ENCODE results near the gene ZMAT5. TPM values are rescaled to one million over a fixed set of nuclear protein-coding genes. Genes with fewer than 3 reads are reported as not detected.

Gene ZMAT5
- total and polyA plus RNA-seq, 10 of the 15 experiments (the other 5 are each of a cell fraction or from before 2014, with no cell fraction given) = 2.3 to 43.0 (median 21.9) TPM

- TF ChIP-seq, protein P1, sequence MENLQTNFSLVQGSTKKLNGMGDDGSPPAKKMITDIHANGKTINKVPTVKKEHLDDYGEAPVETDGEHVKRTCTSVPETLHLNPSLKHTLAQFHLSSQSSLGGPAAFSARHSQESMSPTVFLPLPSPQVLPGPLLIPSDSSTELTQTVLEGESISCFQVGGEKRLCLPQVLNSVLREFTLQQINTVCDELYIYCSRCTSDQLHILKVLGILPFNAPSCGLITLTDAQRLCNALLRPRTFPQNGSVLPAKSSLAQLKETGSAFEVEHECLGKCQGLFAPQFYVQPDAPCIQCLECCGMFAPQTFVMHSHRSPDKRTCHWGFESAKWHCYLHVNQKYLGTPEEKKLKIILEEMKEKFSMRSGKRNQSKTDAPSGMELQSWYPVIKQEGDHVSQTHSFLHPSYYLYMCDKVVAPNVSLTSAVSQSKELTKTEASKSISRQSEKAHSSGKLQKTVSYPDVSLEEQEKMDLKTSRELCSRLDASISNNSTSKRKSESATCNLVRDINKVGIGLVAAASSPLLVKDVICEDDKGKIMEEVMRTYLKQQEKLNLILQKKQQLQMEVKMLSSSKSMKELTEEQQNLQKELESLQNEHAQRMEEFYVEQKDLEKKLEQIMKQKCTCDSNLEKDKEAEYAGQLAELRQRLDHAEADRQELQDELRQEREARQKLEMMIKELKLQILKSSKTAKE (IDR thresholded peaks at IDR 0.05; ENCODE audit: low read depth, poor library complexity, severe bottlenecking) = no peak
- no peak for TF ChIP-seq ELK1 (IDR thresholded peaks at IDR 0.05; ENCODE audit: low read depth, low read length)
- no peak for TF ChIP-seq MYC (IDR thresholded peaks at IDR 0.05; ENCODE audit: insufficient read depth, insufficient read length, insufficient replicate concordance, low read length, severe bottlenecking)
- TF ChIP-seq ZNF274 (IDR thresholded peaks at IDR 0.05; ENCODE audit: insufficient read depth, insufficient read length) = no peak
Observed at GRCh38 chr22:29697853-29698598, 68.8 kb downstream of the ZMAT5 start (continued).

GRCh38 chr22:29695129-29695926 is 71.5 kb downstream of the ZMAT5 start:
- H4K20me1 ChIP-seq (ENCODE audit: control insufficient read depth, insufficient read depth) = no peaks in the 10 kb centered on the region
- no peaks in the 10 kb centered on the region for H3K4me1 ChIP-seq (ENCODE audit: control insufficient read depth, insufficient read depth, low read length)
- no peak overlapping the region for H3K4me3 ChIP-seq
- no peaks in the 10 kb centered on the region for H3K79me2 ChIP-seq (ENCODE audit: control insufficient read depth, insufficient read depth, low read length)
- no TSS peak for BruUV-seq (replicated peaks)
- 95% methylated on average over 28 of the region's 33 CpGs for WGBS (ENCODE audit: insufficient coverage, insufficient replicate concordance, low lambda C conversion rate, missing lambda C conversion rate)
- ATAC-seq (no peak), DNase-seq (ENCODE audit: low read depth, low spot score) (no peak), FAIRE-seq (no peak)
- no peaks in the 10 kb centered on the region for H3K9me3 ChIP-seq (replicated peaks; ENCODE audit: control insufficient read depth, insufficient read depth, low read length)
- ChIA-PET SMC1A (ENCODE audit: uncharacterized antibody, unreplicated experiment) (no interaction called here), POLR2A (no interaction called here), RAD21 (ENCODE audit: unreplicated experiment) (no interaction called here), CTCF (interaction anchor here (0.7 to 1.0 kb wide), 3 partner anchors 11 to 95 kb away, joined by 3 read pairs; no protein-coding TSS in a partner anchor)
- H3K27me3 ChIP-seq (replicated peaks in 1 of 2; ENCODE audit: control insufficient read depth in 2 of 2, insufficient read depth in 2 of 2, low read length in 1 of 2) = no peaks in the 10 kb centered on the region
- no peak overlapping the region for H3K27ac ChIP-seq (ENCODE audit: control insufficient read depth, insufficient read depth)
- no peak for TF ChIP-seq CBX3 (IDR thresholded peaks at IDR 0.05; ENCODE audit: borderline replicate concordance, low read depth)
- TF ChIP-seq ATF3 (IDR thresholded peaks at IDR 0.05; ENCODE audit: borderline replicate concordance, extremely low read depth, low read depth, low read length) = no peak
- TF ChIP-seq MEF2B (IDR thresholded peaks at IDR 0.05; ENCODE audit: partially characterized antibody, poor library complexity, severe bottlenecking) = no peak
- no peak for TF ChIP-seq CBFB (IDR thresholded peaks at IDR 0.05; ENCODE audit: low read depth)
- H3K9ac ChIP-seq (ENCODE audit: control insufficient read depth, insufficient read depth, low read length) = no peak overlapping the region
- no peak overlapping the region for H3K4me2 ChIP-seq (ENCODE audit: control insufficient read depth, insufficient read depth)
- in situ Hi-C loops (cut with MboI) = no loop called here
- peaks cover 2 to 24% of the 10 kb centered on the region in 2 experiments; a peak in 3 of 4 replicates for H3K36me3 ChIP-seq (ENCODE audit: control insufficient read depth in 2 of 2, insufficient read depth in 2 of 2, low read length in 1 of 2)
- H2AFZ ChIP-seq (ENCODE audit: control insufficient read depth, low read depth, low read length) = no peak overlapping the region
- intact Hi-C loops (cut with micrococcal nuclease; ENCODE audit: unreplicated experiment) = loop anchor here (10.0 kb wide), 1 partner anchor 389 kb away; the partner anchor contains the start of gene HORMAD2

All from GM12878 (cell line).